GM12878 (cell line): ENCODE data around the gene TTLL12. TPM values are rescaled to one million over a fixed set of nuclear protein-coding genes. Genes with fewer than 3 reads are reported as not detected.

Experiments
- ATAC-seq: fragments of 200-7000 bp; cut with Tn5 transposase; 3 replicates; pipeline ENCODE4 v1.9.1; 2020; ENCODE audit warnings: mild to moderate bottlenecking, moderate library complexity
- BruUV-seq: library from RNA; stranded (reverse); fragments of 400-500 nt; replicated peaks from 2 replicates; lab custom pipeline; 2021; lab: Mats Ljungman, UMichigan
- CTCF ChIA-PET: fragments of 300-600 bp; sonication (Branson Sonifier 250); formaldehyde crosslinking; extraction: SDS; loops from one replicate; lab custom pipeline; 2021; ENCODE audit warnings: inconsistent platforms; lab: Yijun Ruan, JAX
- POLR2A ChIA-PET: fragments of 350-600 bp; formaldehyde crosslinking; extraction: SDS; loops from one replicate; lab custom pipeline; 2021; ENCODE audit warnings: inconsistent platforms; lab: Charles Lee
- RAD21 ChIA-PET: fragments of 300-600 bp; sonication (Branson Sonifier 250); formaldehyde crosslinking; loops from one replicate; lab custom pipeline; 2023; ENCODE audit warnings: antibody characterized with exemption; ENCODE audit not compliant: unreplicated experiment; lab: Charles Lee
- SMC1A ChIA-PET: fragments of 300-600 bp; sonication (Branson Sonifier 250); formaldehyde crosslinking; loops from one replicate; lab custom pipeline; 2023; ENCODE audit not compliant: unreplicated experiment, uncharacterized antibody; lab: Charles Lee
- DNase-seq: peaks from one replicate; pipeline ENCODE4 v3.0.0-alpha.2; 2011; ENCODE audit warnings: low read depth, low spot score
- FAIRE-seq: peaks from 3 replicates; lab custom pipeline; 2011; peaks lifted over from hg19 to GRCh38; lab: Jason Lieb, UNC
- H2AFZ ChIP-seq: 2 replicates; pipeline ENCODE4 v1.6.0; 2011; ENCODE audit warnings: low read depth, low read length, control low read depth; ENCODE audit not compliant: control insufficient read depth
- H3K27ac ChIP-seq: 2 replicates; pipeline ENCODE4 v1.5.1; 2011; ENCODE audit warnings: control low read depth; ENCODE audit not compliant: control insufficient read depth, insufficient read depth
- H3K27me3 ChIP-seq, 2 experiments: replicated peaks in 1 of 2; 2 replicates each; pipeline versions ENCODE4 v1.6.0 to v1.6.1; 2011; ENCODE audit warnings: low read length in 1 of 2; ENCODE audit not compliant: control insufficient read depth in 2 of 2, insufficient read depth in 2 of 2
- H3K36me3 ChIP-seq, 2 experiments: 2 replicates each; pipeline ENCODE4 v1.5.1; 2011; ENCODE audit warnings: low read length in 1 of 2; ENCODE audit not compliant: control insufficient read depth in 2 of 2, insufficient read depth in 2 of 2
- H3K4me1 ChIP-seq: 2 replicates; pipeline ENCODE4 v1.6.1; 2011; ENCODE audit warnings: mild to moderate bottlenecking, low read length, moderate library complexity, mixed read lengths; ENCODE audit not compliant: control insufficient read depth, insufficient read depth
- H3K4me2 ChIP-seq: 2 replicates; pipeline ENCODE4 v1.6.0; 2011; ENCODE audit warnings: control low read depth; ENCODE audit not compliant: control insufficient read depth, insufficient read depth
- H3K4me3 ChIP-seq: fragments of 200-600 bp; sonication (generic); 2 replicates; pipeline ENCODE4 v1.5.1; 2016
- H3K79me2 ChIP-seq: 2 replicates; pipeline ENCODE4 v1.6.0; 2011; ENCODE audit warnings: low read length; ENCODE audit not compliant: control insufficient read depth, insufficient read depth
- H3K9ac ChIP-seq: 2 replicates; pipeline ENCODE4 v1.8.0; 2011; ENCODE audit warnings: low read length, control low read depth, mixed read lengths; ENCODE audit not compliant: control insufficient read depth, insufficient read depth
- H3K9me3 ChIP-seq: replicated peaks from 3 replicates; pipeline ENCODE4 v1.5.1; 2011; ENCODE audit warnings: mild to moderate bottlenecking, low read length; ENCODE audit not compliant: control insufficient read depth, insufficient read depth
- H4K20me1 ChIP-seq: 2 replicates; pipeline ENCODE4 v1.6.0; 2011; ENCODE audit not compliant: control insufficient read depth, insufficient read depth
- IKZF2 ChIP-seq, 2 experiments: fragments of 450-650 bp; IDR thresholded peaks; 2 replicates each; pipeline ENCODE4 v1.6.1; 2017; ENCODE audit warnings: mild to moderate bottlenecking in 2 of 2, moderate library complexity in 2 of 2
- WGBS: methylation state at CpG from one replicate; pipeline ENCODE4 v1.1.6; 2016; ENCODE audit warnings: low lambda C conversion rate; ENCODE audit not compliant: insufficient replicate concordance, insufficient coverage; ENCODE audit errors: missing lambda C conversion rate; 5-methylcytosine and 5-hydroxymethylcytosine counted together
- in situ Hi-C: fragments of 300-500 bp; cut with MboI; formaldehyde crosslinking; loops from 9 replicates; pipeline ENCODE4 v1.14.3; 2018; ENCODE audit warnings: mixed read lengths
- intact Hi-C: fragments of 100-400 bp; cut with micrococcal nuclease; formaldehyde crosslinking; loops from one replicate; pipeline ENCODE4 v1.14.2; 2022; ENCODE audit not compliant: unreplicated experiment
- polyA plus RNA-seq, 11 experiments: library from polyadenylated mRNA; depleted of rRNA in 4 of 11; unstranded in 6 of 11; stranded (reverse) in 5 of 11; fragments of >200 nt; fragmentation: Nextera tagmentation in 4 of 11; fragmentation: Illumina TruSeq in 1 of 11; extraction: Ambion mirVana in 4 of 11; extraction: Trizol in 1 of 11; gene quantifications; 1 replicate in 1 of 11; 2 replicates in 10 of 11; pipeline versions ENCODE4 v1.2.1 to v1.2.3, GENCODE V29; 2011 to 2016; ENCODE audit warnings: inconsistent platforms in 2 of 11, missing spikeins in 2 of 11, low read depth in 1 of 11
- total RNA-seq, 4 experiments: library from RNA; depleted of rRNA in 3 of 4; stranded (reverse); fragments of >200 nt in 3 of 4; fragmentation: Illumina TruSeq in 1 of 4; extraction: Trizol in 1 of 4; gene quantifications; 2 replicates each; pipeline versions ENCODE4 v1.2.1 to v1.2.3, GENCODE V29; 2013 to 2021
- TF ChIP-seq, protein P1 (sequence below): fragments of 150-350 bp; IDR thresholded peaks from 2 replicates; pipeline ENCODE4 v1.6.1; 2016; ENCODE audit warnings: low read depth, low read length

The TTLL12 gene
- total and polyA plus RNA-seq, 10 of the 15 experiments (the other 5 are each of a cell fraction or from before 2014, with no cell fraction given), result 1.00 to 89.8 (median 38.5) TPM

DNA sequence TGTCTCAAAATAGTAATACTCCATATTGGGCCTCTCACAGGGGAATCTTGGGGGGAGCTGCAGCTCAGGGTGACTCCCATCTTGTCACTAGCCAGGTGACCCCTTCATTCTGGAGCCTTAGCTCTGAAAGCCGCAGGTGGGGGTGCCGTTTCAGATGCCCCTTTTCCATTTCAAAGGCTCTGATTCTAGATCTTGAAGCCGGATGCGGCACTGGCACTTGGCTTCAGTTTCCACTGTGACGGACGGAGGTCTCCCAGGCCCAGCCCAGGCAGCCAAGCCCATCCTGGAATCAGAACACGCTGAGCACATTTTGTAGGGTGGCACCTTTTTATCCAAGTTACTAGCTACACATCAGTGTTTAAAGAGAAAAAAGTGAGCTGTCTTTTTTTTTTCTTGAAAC, 70.0 kb downstream of the TTLL12 start:
- TF ChIP-seq, protein P1, sequence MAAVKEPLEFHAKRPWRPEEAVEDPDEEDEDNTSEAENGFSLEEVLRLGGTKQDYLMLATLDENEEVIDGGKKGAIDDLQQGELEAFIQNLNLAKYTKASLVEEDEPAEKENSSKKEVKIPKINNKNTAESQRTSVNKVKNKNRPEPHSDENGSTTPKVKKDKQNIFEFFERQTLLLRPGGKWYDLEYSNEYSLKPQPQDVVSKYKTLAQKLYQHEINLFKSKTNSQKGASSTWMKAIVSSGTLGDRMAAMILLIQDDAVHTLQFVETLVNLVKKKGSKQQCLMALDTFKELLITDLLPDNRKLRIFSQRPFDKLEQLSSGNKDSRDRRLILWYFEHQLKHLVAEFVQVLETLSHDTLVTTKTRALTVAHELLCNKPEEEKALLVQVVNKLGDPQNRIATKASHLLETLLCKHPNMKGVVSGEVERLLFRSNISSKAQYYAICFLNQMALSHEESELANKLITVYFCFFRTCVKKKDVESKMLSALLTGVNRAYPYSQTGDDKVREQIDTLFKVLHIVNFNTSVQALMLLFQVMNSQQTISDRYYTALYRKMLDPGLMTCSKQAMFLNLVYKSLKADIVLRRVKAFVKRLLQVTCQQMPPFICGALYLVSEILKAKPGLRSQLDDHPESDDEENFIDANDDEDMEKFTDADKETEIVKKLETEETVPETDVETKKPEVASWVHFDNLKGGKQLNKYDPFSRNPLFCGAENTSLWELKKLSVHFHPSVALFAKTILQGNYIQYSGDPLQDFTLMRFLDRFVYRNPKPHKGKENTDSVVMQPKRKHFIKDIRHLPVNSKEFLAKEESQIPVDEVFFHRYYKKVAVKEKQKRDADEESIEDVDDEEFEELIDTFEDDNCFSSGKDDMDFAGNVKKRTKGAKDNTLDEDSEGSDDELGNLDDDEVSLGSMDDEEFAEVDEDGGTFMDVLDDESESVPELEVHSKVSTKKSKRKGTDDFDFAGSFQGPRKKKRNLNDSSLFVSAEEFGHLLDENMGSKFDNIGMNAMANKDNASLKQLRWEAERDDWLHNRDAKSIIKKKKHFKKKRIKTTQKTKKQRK, result no peak
- no peak for TF ChIP-seq IKZF2 (IDR thresholded peaks at IDR 0.05)
- no peak overlapping the region for H3K27ac ChIP-seq
- POLR2A ChIA-PET, result interaction anchor here (0.7 kb wide), 1 partner anchor 14 kb away, joined by 5 read pairs; no protein-coding TSS in a partner anchor
- no peaks in the 10 kb centered on the region for H3K36me3 ChIP-seq
- intact Hi-C loops, result no loop called here
- no peak overlapping the region for H3K4me2 ChIP-seq
- no peak for FAIRE-seq
- BruUV-seq, result no TSS peak
- no peaks in the 10 kb centered on the region for H3K79me2 ChIP-seq
- no peak for ATAC-seq
- CTCF ChIA-PET, result no interaction called here
- RAD21 ChIA-PET, result no interaction called here
- WGBS, result 97% methylated on average over 7 of the region's 7 CpGs
- no peak overlapping the region for H2AFZ ChIP-seq
- SMC1A ChIA-PET, result interaction anchor here (0.6 kb wide), 1 partner anchor 15 kb away, joined by 3 read pairs; no protein-coding TSS in a partner anchor
- peaks cover 39% of the 10 kb centered on the region for H3K4me1 ChIP-seq
- H3K27me3 ChIP-seq, result peaks cover 0 to 3% of the 10 kb centered on the region in 2 experiments; a peak in 1 of 4 replicates
- H4K20me1 ChIP-seq, result no peaks in the 10 kb centered on the region
- H3K9me3 ChIP-seq, result no peaks in the 10 kb centered on the region
- no peak overlapping the region for H3K4me3 ChIP-seq
- no peak for DNase-seq
- in situ Hi-C loops, result no loop called here
- no peak overlapping the region for H3K9ac ChIP-seq

Other genes starting within 250 kb of the TTLL12 start
- gene PACSIN2, start 172.0 kb downstream of the TTLL12 start, total RNA-seq (2014; rRNA removed), result 26.4 and 27.5 TPM in 2 replicates
- gene PACSIN2, start 172.0 kb downstream of the TTLL12 start, total RNA-seq (2014; rRNA removed; fragmentation: Illumina TruSeq; extraction: Trizol), result 42.1 and 45.9 TPM in 2 replicates
- gene PACSIN2, start 172.0 kb downstream of the TTLL12 start, total RNA-seq (2021), result 78.7 and 80.6 TPM in 2 replicates
- gene PACSIN2, start 172.0 kb downstream of the TTLL12 start, polyA plus RNA-seq (2011; rRNA removed), result 57.4 and 67.7 TPM in 2 replicates
- gene PACSIN2, start 172.0 kb downstream of the TTLL12 start, polyA plus RNA-seq (2014; fragmentation: Illumina TruSeq; extraction: Trizol), result 36.0 and 47.4 TPM in 2 replicates
- gene PACSIN2, start 172.0 kb downstream of the TTLL12 start, polyA plus RNA-seq (2014; fragmentation: Nextera tagmentation; extraction: Ambion mirVana), result 1 to 10 TPM in 1 of 2 experiments, under 1 TPM in 1; 0.93 to 1.6 TPM
- 53.9 and 60.0 TPM in 2 replicates for gene PACSIN2, start 172.0 kb downstream of the TTLL12 start, polyA plus RNA-seq (2014; rRNA removed)
- 10 to 100 TPM; 46.3 to 49.5 TPM for gene PACSIN2, start 172.0 kb downstream of the TTLL12 start, polyA plus RNA-seq (2016; fragmentation: Nextera tagmentation; extraction: Ambion mirVana)
- 2.8 and 3.4 TPM in 2 replicates for gene TTLL1, start 97.7 kb downstream of the TTLL12 start, total RNA-seq (2014; rRNA removed)
- gene TTLL1, start 97.7 kb downstream of the TTLL12 start, total RNA-seq (2014; rRNA removed; fragmentation: Illumina TruSeq; extraction: Trizol), result 3.7 and 3.8 TPM in 2 replicates
- 2.6 and 3.5 TPM in 2 replicates for gene TTLL1, start 97.7 kb downstream of the TTLL12 start, total RNA-seq (2021)
- gene TTLL1, start 97.7 kb downstream of the TTLL12 start, polyA plus RNA-seq (2011; rRNA removed), result 2.2 TPM in 2 replicates
- 4.8 and 5.6 TPM in 2 replicates for gene TTLL1, start 97.7 kb downstream of the TTLL12 start, polyA plus RNA-seq (2014; fragmentation: Illumina TruSeq; extraction: Trizol)
- gene TTLL1, start 97.7 kb downstream of the TTLL12 start, polyA plus RNA-seq (2014; fragmentation: Nextera tagmentation; extraction: Ambion mirVana), result under 1 TPM; 0.39 to 0.80 TPM
- 4.5 and 4.9 TPM in 2 replicates for gene TTLL1, start 97.7 kb downstream of the TTLL12 start, polyA plus RNA-seq (2014; rRNA removed)
- gene TTLL1, start 97.7 kb downstream of the TTLL12 start, polyA plus RNA-seq (2016; fragmentation: Nextera tagmentation; extraction: Ambion mirVana), result 1 to 10 TPM; 3.9 to 4.4 TPM
- gene BIK, start 76.4 kb downstream of the TTLL12 start, total RNA-seq (2014; rRNA removed), result 9.8 and 10.5 TPM in 2 replicates
- 2.7 TPM in 2 replicates for gene BIK, start 76.4 kb downstream of the TTLL12 start, total RNA-seq (2014; rRNA removed; fragmentation: Illumina TruSeq; extraction: Trizol)
- gene BIK, start 76.4 kb downstream of the TTLL12 start, total RNA-seq (2021), result 6.3 and 8.0 TPM in 2 replicates
- 0.16 and 0.33 TPM in 2 replicates for gene BIK, start 76.4 kb downstream of the TTLL12 start, polyA plus RNA-seq (2011; rRNA removed)
- gene BIK, start 76.4 kb downstream of the TTLL12 start, polyA plus RNA-seq (2014; fragmentation: Illumina TruSeq; extraction: Trizol), result 1.6 TPM in 1 of 2 replicates, not detected in the other
- gene BIK, start 76.4 kb downstream of the TTLL12 start, polyA plus RNA-seq (2014; fragmentation: Nextera tagmentation; extraction: Ambion mirVana), result 1 to 10 TPM; 1.4 to 1.5 TPM
- gene BIK, start 76.4 kb downstream of the TTLL12 start, polyA plus RNA-seq (2014; rRNA removed), result 7.5 TPM in 2 replicates
- 1 to 10 TPM; 5.1 to 5.6 TPM for gene BIK, start 76.4 kb downstream of the TTLL12 start, polyA plus RNA-seq (2016; fragmentation: Nextera tagmentation; extraction: Ambion mirVana)
- gene MCAT, start 43.7 kb downstream of the TTLL12 start, total RNA-seq (2014; rRNA removed), result 20.6 and 22.3 TPM in 2 replicates
- gene MCAT, start 43.7 kb downstream of the TTLL12 start, total RNA-seq (2014; rRNA removed; fragmentation: Illumina TruSeq; extraction: Trizol), result 9.9 and 11.8 TPM in 2 replicates
- gene MCAT, start 43.7 kb downstream of the TTLL12 start, total RNA-seq (2021), result 26.2 and 26.5 TPM in 2 replicates
- 12.1 and 16.5 TPM in 2 replicates for gene MCAT, start 43.7 kb downstream of the TTLL12 start, polyA plus RNA-seq (2011; rRNA removed)
- gene MCAT, start 43.7 kb downstream of the TTLL12 start, polyA plus RNA-seq (2014; fragmentation: Illumina TruSeq; extraction: Trizol), result 5.3 and 11.9 TPM in 2 replicates
- 10 to 100 TPM in 1 of 2 experiments, 1 to 10 TPM in 1; 3.6 to 10.8 TPM for gene MCAT, start 43.7 kb downstream of the TTLL12 start, polyA plus RNA-seq (2014; fragmentation: Nextera tagmentation; extraction: Ambion mirVana)
- 29.1 and 30.8 TPM in 2 replicates for gene MCAT, start 43.7 kb downstream of the TTLL12 start, polyA plus RNA-seq (2014; rRNA removed)
- gene MCAT, start 43.7 kb downstream of the TTLL12 start, polyA plus RNA-seq (2016; fragmentation: Nextera tagmentation; extraction: Ambion mirVana), result 10 to 100 TPM; 22.1 to 26.4 TPM
- 41.3 and 50.5 TPM in 2 replicates for gene TSPO, start 35.6 kb downstream of the TTLL12 start, total RNA-seq (2014; rRNA removed)
- 4.9 and 6.6 TPM in 2 replicates for gene TSPO, start 35.6 kb downstream of the TTLL12 start, total RNA-seq (2014; rRNA removed; fragmentation: Illumina TruSeq; extraction: Trizol)
- 25.8 and 31.6 TPM in 2 replicates for gene TSPO, start 35.6 kb downstream of the TTLL12 start, total RNA-seq (2021)
- 6.1 and 11.7 TPM in 2 replicates for gene TSPO, start 35.6 kb downstream of the TTLL12 start, polyA plus RNA-seq (2011; rRNA removed)
- 1.4 TPM in 1 of 2 replicates, not detected in the other for gene TSPO, start 35.6 kb downstream of the TTLL12 start, polyA plus RNA-seq (2014; fragmentation: Illumina TruSeq; extraction: Trizol)
- gene TSPO, start 35.6 kb downstream of the TTLL12 start, polyA plus RNA-seq (2014; fragmentation: Nextera tagmentation; extraction: Ambion mirVana), result 1 to 10 TPM; 1.8 to 3.4 TPM
- 41.1 and 46.8 TPM in 2 replicates for gene TSPO, start 35.6 kb downstream of the TTLL12 start, polyA plus RNA-seq (2014; rRNA removed)
- gene TSPO, start 35.6 kb downstream of the TTLL12 start, polyA plus RNA-seq (2016; fragmentation: Nextera tagmentation; extraction: Ambion mirVana), result 10 to 100 TPM; 27.1 to 30.8 TPM
- not detected in 2 replicates for gene SCUBE1, start 156.2 kb upstream of the TTLL12 start, total RNA-seq (2014; rRNA removed)
- not detected in 2 replicates for gene SCUBE1, start 156.2 kb upstream of the TTLL12 start, total RNA-seq (2014; rRNA removed; fragmentation: Illumina TruSeq; extraction: Trizol)
- not detected in 2 replicates for gene SCUBE1, start 156.2 kb upstream of the TTLL12 start, total RNA-seq (2021)
- not detected in 2 replicates for gene SCUBE1, start 156.2 kb upstream of the TTLL12 start, polyA plus RNA-seq (2011; rRNA removed)
- gene SCUBE1, start 156.2 kb upstream of the TTLL12 start, polyA plus RNA-seq (2014; fragmentation: Illumina TruSeq; extraction: Trizol), result not detected in 2 replicates
- gene SCUBE1, start 156.2 kb upstream of the TTLL12 start, polyA plus RNA-seq (2014; fragmentation: Nextera tagmentation; extraction: Ambion mirVana), result not detected
- gene SCUBE1, start 156.2 kb upstream of the TTLL12 start, polyA plus RNA-seq (2014; rRNA removed), result 0.01 TPM in 1 of 2 replicates, not detected in the other
- not detected for gene SCUBE1, start 156.2 kb upstream of the TTLL12 start, polyA plus RNA-seq (2016; fragmentation: Nextera tagmentation; extraction: Ambion mirVana)
- 0.11 TPM in 1 of 2 replicates, not detected in the other for gene MPPED1, start 224.9 kb upstream of the TTLL12 start, total RNA-seq (2014; rRNA removed)
- not detected in 2 replicates for gene MPPED1, start 224.9 kb upstream of the TTLL12 start, total RNA-seq (2014; rRNA removed; fragmentation: Illumina TruSeq; extraction: Trizol)
- gene MPPED1, start 224.9 kb upstream of the TTLL12 start, total RNA-seq (2021), result not detected in 2 replicates
- gene MPPED1, start 224.9 kb upstream of the TTLL12 start, polyA plus RNA-seq (2011; rRNA removed), result not detected in 2 replicates
- gene MPPED1, start 224.9 kb upstream of the TTLL12 start, polyA plus RNA-seq (2014; fragmentation: Illumina TruSeq; extraction: Trizol), result not detected in 2 replicates
- not detected for gene MPPED1, start 224.9 kb upstream of the TTLL12 start, polyA plus RNA-seq (2014; fragmentation: Nextera tagmentation; extraction: Ambion mirVana)
- gene MPPED1, start 224.9 kb upstream of the TTLL12 start, polyA plus RNA-seq (2014; rRNA removed), result not detected in 2 replicates
- not detected for gene MPPED1, start 224.9 kb upstream of the TTLL12 start, polyA plus RNA-seq (2016; fragmentation: Nextera tagmentation; extraction: Ambion mirVana)